Neural progenitor cell (in vitro differentiated cells): ENCODE data around the gene WFS1. TPM values are rescaled to one million over a fixed set of nuclear protein-coding genes. Genes with fewer than 3 reads are reported as not detected.

Source experiments
- DNase-seq: peaks from one replicate; pipeline ENCODE4 v3.0.0-alpha.2; 2016; ENCODE audit warnings: low spot score
- H2AFZ ChIP-seq: fragments of 200-600 bp; sonication (generic); replicated peaks from 2 replicates; pipeline ENCODE4 v1.6.1; 2016; ENCODE audit warnings: antibody characterized with exemption
- H3F3A ChIP-seq: fragments of 200-600 bp; sonication (generic); 2 replicates; pipeline ENCODE4 v1.6.1; 2016; ENCODE audit warnings: antibody characterized with exemption, low read depth
- H3K27ac ChIP-seq: fragments of 200-600 bp; sonication (generic); 2 replicates; pipeline ENCODE4 v1.5.1; 2016; ENCODE audit warnings: mild to moderate bottlenecking
- H3K27me3 ChIP-seq: fragments of 200-600 bp; sonication (generic); 2 replicates; pipeline ENCODE4 v1.6.1; 2016; ENCODE audit warnings: mild to moderate bottlenecking, moderate library complexity
- H3K36me3 ChIP-seq: fragments of 200-600 bp; sonication (generic); 2 replicates; pipeline ENCODE4 v1.5.1; 2016
- H3K4me1 ChIP-seq: fragments of 200-600 bp; sonication (generic); 2 replicates; pipeline ENCODE4 v1.6.1; 2016; ENCODE audit warnings: mixed run types
- H3K4me2 ChIP-seq: fragments of 200-600 bp; sonication (generic); 2 replicates; pipeline ENCODE4 v1.6.1; 2016
- H3K4me3 ChIP-seq: fragments of 200-600 bp; sonication (generic); 2 replicates; pipeline ENCODE4 v1.5.1; 2016
- H3K79me2 ChIP-seq: fragments of 200-600 bp; sonication (generic); 2 replicates; pipeline ENCODE4 v1.6.1; 2016; ENCODE audit warnings: low read depth
- H3K9ac ChIP-seq: fragments of 200-600 bp; sonication (generic); 2 replicates; pipeline ENCODE4 v1.6.1; 2016
- H3K9me3 ChIP-seq: fragments of 200-600 bp; sonication (generic); 2 replicates; pipeline ENCODE4 v1.5.1; 2016; ENCODE audit warnings: low read depth
- H4K20me1 ChIP-seq: fragments of 200-600 bp; sonication (generic); 2 replicates; pipeline ENCODE4 v1.6.1; 2016; ENCODE audit warnings: low read depth
- H3K27ac Mint-ChIP-seq: 3 replicates; pipeline ENCODE4 v1.8.0; 2021; ENCODE audit warnings: mixed read lengths
- H3K27me3 Mint-ChIP-seq: 2 replicates; pipeline ENCODE4 v1.8.0; 2022; ENCODE audit warnings: low read depth, mild to moderate bottlenecking, inconsistent platforms, moderate library complexity, mixed read lengths; ENCODE audit not compliant: insufficient read depth
- H3K36me3 Mint-ChIP-seq: 3 replicates; pipeline ENCODE4 v1.8.0; 2021; ENCODE audit warnings: mixed read lengths
- H3K4me1 Mint-ChIP-seq: 3 replicates; pipeline ENCODE4 v1.8.0; 2021; ENCODE audit warnings: mixed read lengths
- H3K4me3 Mint-ChIP-seq: 3 replicates; pipeline ENCODE4 v1.8.0; 2021; ENCODE audit warnings: mild to moderate bottlenecking, moderate library complexity, mixed read lengths
- H3K9me3 Mint-ChIP-seq: 3 replicates; pipeline ENCODE4 v1.8.0; 2020; ENCODE audit warnings: mixed read lengths
- EZH2 ChIP-seq: fragments of 200-600 bp; sonication (generic); IDR thresholded peaks from 2 replicates; pipeline ENCODE4 v1.6.1; 2017; ENCODE audit warnings: antibody characterized with exemption, mild to moderate bottlenecking, moderate library complexity
- EZH2phosphoT487 ChIP-seq: fragments of 200-600 bp; sonication (generic); IDR thresholded peaks from 2 replicates; pipeline ENCODE4 v1.6.1; 2017; ENCODE audit warnings: antibody characterized with exemption
- total RNA-seq: library from RNA; depleted of rRNA; stranded (reverse); fragments of >200 nt; gene quantifications from 2 replicates; pipeline ENCODE4 v1.2.3, GENCODE V29; 2015; ENCODE audit warnings: low replicate concordance
- TF ChIP-seq, protein P1 (sequence below): fragments of 200-600 bp; sonication (generic); IDR thresholded peaks from 2 replicates; pipeline ENCODE4 v1.5.1; 2017; ENCODE audit warnings: antibody characterized with exemption, mild to moderate bottlenecking

Gene WFS1
- total RNA-seq, 1 donor from 2014 or later: 8.8 TPM

DNA sequence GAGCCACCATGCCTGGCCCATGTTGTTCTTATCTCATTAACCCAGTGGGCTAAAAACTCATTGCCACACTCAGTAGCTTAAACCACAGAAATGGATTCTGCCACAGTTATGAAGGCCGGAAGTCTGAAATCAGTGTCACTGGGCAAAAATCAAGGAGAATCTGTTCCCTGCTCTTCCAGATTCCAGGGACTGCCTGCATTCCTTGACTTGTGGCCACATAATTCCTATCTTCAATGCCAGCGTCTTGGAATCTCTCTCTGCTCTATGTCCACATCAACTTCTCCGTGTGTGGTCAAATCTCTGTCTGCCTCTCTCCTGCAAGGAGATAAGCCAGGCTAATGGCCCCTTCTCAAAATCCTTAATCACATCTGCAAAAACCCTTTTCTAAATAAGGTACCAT, 4.1 kb upstream of the WFS1 start:
- H3K4me2 ChIP-seq: no peak overlapping the region
- H3K4me3 ChIP-seq: no peak overlapping the region
- Mint-ChIP-seq H3K27me3 (peaks cover 8% of the 10 kb centered on the region), H3K4me1 (peaks cover 11% of the 10 kb centered on the region), H3K9me3 (no peaks in the 10 kb centered on the region), H3K4me3 (no peak overlapping the region), H3K36me3 (peaks cover 1% of the 10 kb centered on the region), H3K27ac (no peak overlapping the region)
- TF ChIP-seq EZH2 (no peak), EZH2phosphoT487 (no peak)
- TF ChIP-seq, protein P1, sequence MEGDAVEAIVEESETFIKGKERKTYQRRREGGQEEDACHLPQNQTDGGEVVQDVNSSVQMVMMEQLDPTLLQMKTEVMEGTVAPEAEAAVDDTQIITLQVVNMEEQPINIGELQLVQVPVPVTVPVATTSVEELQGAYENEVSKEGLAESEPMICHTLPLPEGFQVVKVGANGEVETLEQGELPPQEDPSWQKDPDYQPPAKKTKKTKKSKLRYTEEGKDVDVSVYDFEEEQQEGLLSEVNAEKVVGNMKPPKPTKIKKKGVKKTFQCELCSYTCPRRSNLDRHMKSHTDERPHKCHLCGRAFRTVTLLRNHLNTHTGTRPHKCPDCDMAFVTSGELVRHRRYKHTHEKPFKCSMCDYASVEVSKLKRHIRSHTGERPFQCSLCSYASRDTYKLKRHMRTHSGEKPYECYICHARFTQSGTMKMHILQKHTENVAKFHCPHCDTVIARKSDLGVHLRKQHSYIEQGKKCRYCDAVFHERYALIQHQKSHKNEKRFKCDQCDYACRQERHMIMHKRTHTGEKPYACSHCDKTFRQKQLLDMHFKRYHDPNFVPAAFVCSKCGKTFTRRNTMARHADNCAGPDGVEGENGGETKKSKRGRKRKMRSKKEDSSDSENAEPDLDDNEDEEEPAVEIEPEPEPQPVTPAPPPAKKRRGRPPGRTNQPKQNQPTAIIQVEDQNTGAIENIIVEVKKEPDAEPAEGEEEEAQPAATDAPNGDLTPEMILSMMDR: no peak
- no peak for DNase-seq
- H3K4me1 ChIP-seq: peaks cover 6% of the 10 kb centered on the region
- peaks cover 1% of the 10 kb centered on the region for H4K20me1 ChIP-seq
- no peaks in the 10 kb centered on the region for H3K79me2 ChIP-seq
- no peak overlapping the region for H3K9ac ChIP-seq
- no peaks in the 10 kb centered on the region for H3K36me3 ChIP-seq
- no peaks in the 10 kb centered on the region for H3K9me3 ChIP-seq
- peaks cover 16% of the 10 kb centered on the region for H3K27me3 ChIP-seq
- H3F3A ChIP-seq: no peaks in the 10 kb centered on the region
- no peak overlapping the region for H2AFZ ChIP-seq
- no peak overlapping the region for H3K27ac ChIP-seq

DNA sequence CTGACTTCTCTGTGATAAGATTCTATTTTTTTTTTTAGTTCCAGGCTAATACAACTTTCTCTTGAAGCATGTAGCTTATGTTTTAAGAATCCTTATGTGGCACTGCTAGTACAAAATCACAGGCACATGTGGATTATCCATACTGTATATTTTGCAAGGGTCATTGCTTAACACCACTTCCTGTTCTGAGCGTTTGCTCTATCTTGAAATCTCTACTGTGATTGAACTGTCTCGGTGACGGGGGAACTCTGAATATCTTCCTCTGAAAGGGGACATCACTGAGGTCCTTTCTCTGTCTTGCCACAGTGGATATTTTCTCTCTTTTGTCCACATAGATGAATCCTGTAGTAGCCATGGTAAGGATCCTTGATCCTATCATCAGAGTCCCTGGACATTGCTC, 2.1 kb upstream of the WFS1 start:
- no peak overlapping the region for H3K4me3 Mint-ChIP-seq
- Histone ChIP-seq H3K9me3 (no peaks in the 10 kb centered on the region), H3K27me3 (peaks cover 16% of the 10 kb centered on the region), H3K9ac (no peak overlapping the region), H3K4me3 (no peak overlapping the region), H3K27ac (no peak overlapping the region), H3K4me1 (peaks cover 6% of the 10 kb centered on the region), H3K79me2 (no peaks in the 10 kb centered on the region), H4K20me1 (peaks cover 19% of the 10 kb centered on the region), H3F3A (no peaks in the 10 kb centered on the region), H3K4me2 (no peak overlapping the region), H2AFZ (no peak overlapping the region), H3K36me3 (no peaks in the 10 kb centered on the region)
- peaks cover 2% of the 10 kb centered on the region for H3K36me3 Mint-ChIP-seq
- H3K27ac Mint-ChIP-seq: no peak overlapping the region
- DNase-seq: no peak
- TF ChIP-seq, protein P1: no peak
- TF ChIP-seq EZH2phosphoT487 (no peak), EZH2 (no peak)
- peaks cover 5% of the 10 kb centered on the region for H3K27me3 Mint-ChIP-seq
- no peaks in the 10 kb centered on the region for H3K9me3 Mint-ChIP-seq
- peaks cover 19% of the 10 kb centered on the region for H3K4me1 Mint-ChIP-seq

DNA sequence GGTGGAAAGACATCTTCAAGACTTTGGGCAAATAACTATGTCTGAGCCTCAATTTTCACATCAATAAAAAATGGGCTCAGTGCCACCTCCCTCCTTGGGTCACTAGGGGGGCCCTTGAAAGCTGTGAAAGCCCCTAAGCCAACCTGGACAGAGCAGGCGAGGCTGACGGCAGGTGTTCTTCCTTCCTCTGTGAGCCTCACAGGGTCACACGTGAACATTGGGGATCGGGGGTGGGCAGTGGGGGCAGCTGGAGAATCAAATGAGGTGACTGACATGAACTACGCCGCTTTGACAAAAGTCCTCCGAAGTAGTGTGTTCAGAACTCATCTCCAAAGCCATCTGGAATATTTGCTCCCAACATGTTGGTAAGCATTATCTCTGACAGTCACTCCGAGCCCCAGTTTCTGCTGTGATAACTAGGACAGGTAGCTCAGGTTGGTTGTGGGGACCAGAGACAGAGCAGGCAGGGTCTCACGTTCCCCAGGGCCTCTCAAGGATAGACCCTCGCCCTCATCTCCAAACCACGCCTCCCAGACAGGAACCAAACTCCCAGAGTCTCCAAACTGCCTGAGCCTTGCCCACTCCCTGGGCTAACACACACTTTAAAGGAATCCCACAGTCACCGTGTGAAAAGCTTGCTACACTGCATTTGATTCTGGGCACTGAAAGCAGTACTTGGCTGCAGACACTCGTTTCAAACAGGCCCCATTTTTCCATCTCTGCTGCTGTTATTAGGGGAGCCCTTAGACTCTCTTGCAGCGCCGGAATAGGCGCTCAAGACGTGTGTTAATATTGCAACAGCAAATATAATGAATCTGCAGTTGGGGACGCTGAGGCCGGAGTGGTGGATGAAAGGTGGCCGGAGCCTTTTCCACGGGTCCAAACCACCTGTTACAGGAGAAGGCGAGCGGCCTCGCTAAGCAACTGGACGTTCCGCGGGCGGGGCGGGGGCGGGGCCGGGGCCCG, 717 bp upstream of the WFS1 start:
- peak overlapping the region; percentile 70 for H3K4me2 ChIP-seq
- no peak overlapping the region for H3K9ac ChIP-seq
- H3K4me1 Mint-ChIP-seq: peaks cover 32% of the 10 kb centered on the region
- H3K9me3 ChIP-seq: no peaks in the 10 kb centered on the region
- no peak overlapping the region for H3K27ac ChIP-seq
- H3K36me3 Mint-ChIP-seq: peaks cover 2% of the 10 kb centered on the region
- no peaks in the 10 kb centered on the region for H3K9me3 Mint-ChIP-seq
- peaks cover 6% of the 10 kb centered on the region for H3K4me1 ChIP-seq
- H3K4me3 ChIP-seq: peak overlapping the region; percentile 34
- H3K79me2 ChIP-seq: peaks cover 5% of the 10 kb centered on the region
- no peaks in the 10 kb centered on the region for H3K36me3 ChIP-seq
- TF ChIP-seq EZH2phosphoT487: no peak
- TF ChIP-seq, protein P1: no peak
- no peak for TF ChIP-seq EZH2
- DNase-seq: no peak
- H3K4me3 Mint-ChIP-seq: peak overlapping the region; percentile 86
- peaks cover 16% of the 10 kb centered on the region for H3K27me3 ChIP-seq
- peak overlapping the region; percentile 79 for H3K27ac Mint-ChIP-seq
- H4K20me1 ChIP-seq: peaks cover 31% of the 10 kb centered on the region
- H3K27me3 Mint-ChIP-seq: peaks cover 5% of the 10 kb centered on the region
- no peaks in the 10 kb centered on the region for H3F3A ChIP-seq
- H2AFZ ChIP-seq: peak overlapping the region; percentile 84
